ENCODE results near the gene SYCN.

SYCN gene

DNA sequence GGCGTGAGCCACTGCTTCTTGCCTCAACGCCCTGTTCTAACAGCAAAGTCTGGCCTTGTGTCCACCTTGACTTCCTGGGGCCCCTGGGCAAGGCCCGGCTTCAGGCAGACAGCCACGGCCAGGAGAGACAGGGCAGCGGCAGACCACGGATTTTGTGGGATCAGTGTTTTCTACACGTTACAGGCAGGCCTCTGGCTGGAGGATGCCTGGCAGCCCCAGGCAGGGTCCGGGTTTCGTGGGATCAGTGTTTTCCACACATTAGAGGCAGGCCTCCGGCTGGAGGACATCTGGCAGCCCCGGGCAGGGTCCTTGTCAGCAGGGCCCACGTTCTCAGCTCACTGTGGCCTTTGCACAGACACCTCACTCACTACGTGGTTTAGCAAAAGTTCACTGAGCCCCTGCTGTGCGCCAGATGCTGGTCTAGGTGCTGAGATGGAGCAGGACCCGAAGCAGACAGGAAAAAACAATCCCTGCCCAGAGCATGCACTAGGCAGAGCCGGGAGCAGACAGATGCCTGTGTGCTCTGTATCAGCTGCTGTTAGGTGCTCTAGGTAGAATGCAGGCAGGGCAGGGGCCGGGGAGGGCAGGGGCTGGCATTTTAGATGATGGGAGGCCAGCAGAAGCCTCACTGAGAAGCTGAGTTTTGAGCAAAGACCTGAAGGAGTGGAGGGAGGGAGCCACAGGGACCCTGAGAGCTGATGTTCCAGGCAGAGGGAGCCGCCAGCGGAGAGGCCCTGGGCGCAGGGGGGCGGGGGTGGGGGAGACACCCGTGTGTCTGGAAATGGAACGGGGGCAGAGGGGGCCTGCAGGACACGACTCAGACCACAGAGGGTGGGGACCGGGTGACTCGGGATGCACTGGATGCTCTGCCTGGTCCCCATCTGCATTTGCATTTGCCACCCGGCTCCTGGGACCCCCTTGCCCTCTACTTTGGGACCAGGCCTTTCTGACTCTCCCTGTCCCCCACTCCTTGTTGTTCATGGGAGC, 32.3 kb downstream of the SYCN start:
- DNase-seq (ENCODE audit: low read depth), result no peak

GRCh38 chr19:39170386-39171231, 33.5 kb downstream of the SYCN start:
- no peak for DNase-seq (ENCODE audit: low read depth)

- no peak for DNase-seq (ENCODE audit: low read depth)
Observed at GRCh38 chr19:39169143-39169810, 34.8 kb downstream of the SYCN start.

GRCh38 chr19:39168258-39169142, 35.6 kb downstream of the SYCN start:
- DNase-seq (ENCODE audit: low read depth), result no peak

DNA sequence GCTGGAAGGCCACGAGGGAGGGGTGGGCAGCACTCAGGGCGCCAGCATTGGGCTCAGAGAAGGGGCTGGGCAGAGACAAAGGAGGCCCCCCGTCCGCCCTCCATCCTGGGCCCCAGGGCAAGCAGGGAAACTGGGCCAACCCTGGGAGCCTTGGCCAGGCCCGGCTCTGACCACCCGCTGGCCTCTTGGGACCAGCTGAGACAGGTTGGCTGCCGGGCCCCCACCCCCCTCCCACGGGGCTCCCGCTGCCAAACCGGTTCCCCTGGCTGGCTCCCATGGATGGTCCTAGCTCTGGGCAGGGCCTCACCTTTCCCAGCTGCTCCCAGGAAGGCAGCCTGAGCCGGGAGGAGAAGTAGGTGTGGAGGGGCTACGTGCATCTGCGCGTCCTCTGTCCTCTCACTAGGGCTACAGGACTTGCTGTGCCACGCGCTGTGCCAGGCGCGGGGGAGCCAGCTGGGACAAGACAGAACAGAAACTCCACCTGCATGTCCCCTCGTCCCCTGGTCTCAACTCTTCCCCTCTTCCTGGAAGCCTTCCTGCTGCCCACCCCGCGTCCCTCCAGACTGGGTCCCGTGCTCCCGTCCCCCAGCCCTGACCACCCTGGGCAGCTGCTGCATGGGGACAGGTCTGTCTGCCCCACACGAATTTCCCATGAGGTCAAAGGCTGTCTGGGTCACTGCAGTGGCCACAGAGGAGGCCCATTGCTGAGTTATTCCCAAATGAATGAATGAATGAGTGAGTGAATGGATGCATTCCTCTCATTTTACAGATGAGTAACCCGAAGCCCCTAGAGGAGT, 36.4 kb downstream of the SYCN start:
- DNase-seq (ENCODE audit: low read depth), result no peak

DNA sequence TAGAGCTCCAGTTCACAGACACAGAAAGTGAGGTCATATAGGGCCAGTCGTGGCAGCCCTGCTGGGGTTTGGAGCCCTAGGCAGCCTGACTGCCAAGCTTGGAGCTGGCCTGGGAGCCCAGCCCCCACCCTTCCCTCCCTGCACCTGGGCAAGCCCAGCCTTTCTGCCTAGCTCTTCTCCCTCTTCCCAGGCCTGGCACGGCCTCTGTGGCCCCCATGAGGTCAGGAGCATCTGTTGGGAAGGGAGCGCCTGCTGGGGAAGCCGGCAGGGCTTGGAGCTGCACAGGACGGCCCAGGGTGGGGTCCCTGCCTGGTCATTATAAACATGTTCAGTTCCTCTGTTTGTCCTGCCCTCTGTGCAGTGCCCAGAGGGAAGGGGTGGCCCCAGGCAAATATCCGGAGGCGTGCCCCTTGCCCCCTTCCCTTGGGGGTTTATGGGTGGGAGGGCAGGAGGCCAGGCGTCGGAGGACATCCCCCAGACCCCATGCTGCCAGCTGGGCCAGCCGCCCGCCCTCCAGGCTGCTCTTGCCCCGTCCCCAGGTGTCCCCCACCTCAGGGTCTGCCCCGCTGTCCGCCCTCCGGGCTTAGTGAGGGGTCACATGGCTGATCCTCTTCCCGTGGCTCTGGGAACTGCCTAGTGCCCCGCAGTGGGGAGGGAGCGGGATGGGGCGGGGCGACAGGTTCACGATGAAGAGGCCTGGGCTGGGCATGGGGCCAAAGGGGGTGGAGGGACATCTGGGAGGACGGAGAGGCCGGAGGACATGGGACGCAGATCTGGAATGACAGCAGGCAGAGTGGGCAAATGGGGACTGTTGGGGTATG, 37.3 kb downstream of the SYCN start:
- no peak for DNase-seq (ENCODE audit: low read depth)

DNA sequence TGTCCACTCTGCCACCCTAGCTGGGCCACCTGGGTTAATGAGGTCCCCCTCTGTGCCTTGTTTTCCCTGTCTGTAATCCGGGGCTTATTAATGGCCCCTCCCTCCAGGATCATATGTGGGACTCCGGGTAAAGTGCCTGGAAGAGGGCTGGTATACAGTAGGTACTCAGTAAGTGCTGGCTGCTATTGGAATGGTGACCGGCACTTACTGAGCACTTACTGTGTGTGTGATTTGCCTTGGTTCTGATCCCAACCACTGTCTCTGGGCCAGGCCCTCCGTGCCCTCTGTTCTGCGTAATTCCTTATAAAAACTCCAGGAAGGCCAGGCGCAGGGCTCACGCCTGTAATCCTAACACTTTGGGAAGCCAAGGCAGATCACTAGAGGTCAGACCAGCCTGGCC, 38.2 kb downstream of the SYCN start:
- no peak for DNase-seq (ENCODE audit: low read depth)

DNA sequence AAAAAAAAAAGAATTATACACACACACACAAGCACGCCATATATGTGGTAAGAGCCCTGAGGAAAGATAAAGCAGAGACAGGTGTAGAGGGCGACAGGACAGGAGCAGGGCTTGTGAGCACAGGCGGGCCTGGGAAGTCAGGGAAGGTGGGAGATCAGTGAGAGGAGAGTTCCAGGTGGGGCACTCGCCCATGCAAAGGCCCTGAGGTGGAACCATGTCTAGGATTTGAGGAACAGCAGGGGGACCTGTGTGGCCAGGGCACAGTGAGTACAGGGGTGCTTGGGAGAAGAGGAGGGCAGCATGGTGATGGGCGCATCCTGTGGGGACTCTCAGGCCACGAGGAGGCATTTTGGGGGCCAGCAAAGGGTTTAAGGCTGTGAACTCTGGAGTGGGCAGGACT, 39.8 kb downstream of the SYCN start:
- no peak for DNase-seq (ENCODE audit: low read depth)

DNA sequence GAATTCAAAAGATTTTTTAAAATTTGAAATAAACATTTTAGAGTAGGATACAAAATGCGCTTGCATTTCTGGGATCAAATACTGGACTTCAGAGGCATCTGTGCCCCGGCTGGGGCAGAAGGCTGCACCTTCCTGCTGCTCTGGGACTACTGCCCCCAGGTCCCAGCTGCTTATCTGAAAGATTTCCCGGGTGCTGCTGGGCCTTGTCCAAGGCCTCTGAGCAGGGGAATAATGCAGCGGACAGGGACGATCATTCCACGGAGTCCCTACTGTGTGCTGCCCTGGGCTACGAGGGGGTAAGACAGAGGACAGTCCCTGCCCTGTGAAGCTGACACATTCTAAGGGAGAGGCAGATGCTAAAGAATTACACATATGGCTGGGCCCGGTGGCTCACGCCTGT, 40.4 kb downstream of the SYCN start:
- DNase-seq (ENCODE audit: low read depth), result no peak

DNA sequence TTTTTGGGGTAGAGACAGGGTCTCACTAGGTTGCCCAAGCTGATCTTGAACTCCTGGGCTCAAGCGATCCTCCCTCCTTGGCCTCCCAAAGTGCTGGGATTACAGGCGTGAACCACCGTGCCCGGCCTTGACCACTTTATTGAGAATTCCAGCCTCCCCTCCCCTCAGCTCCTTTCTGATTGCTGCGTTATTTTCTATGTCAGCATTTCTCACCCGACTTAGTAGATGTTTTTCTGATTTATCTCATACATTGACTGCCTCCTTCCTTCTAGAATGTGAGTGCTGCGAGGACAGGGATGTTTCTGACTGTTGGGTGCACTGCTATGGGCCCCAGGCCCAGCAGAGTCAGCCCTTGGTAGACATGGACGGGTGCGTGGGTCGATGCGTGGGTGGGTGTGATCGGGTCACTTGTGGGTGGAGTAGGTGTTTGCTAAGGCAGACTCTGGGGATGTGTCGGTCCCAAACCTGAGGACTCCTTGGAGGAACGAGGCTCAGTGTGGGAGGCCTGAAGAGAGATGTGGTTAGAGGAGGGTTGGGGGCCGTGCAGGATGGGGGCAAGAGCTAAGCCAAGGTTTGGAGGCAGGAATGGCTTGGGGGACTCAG, 41.5 kb downstream of the SYCN start:
- no peak for DNase-seq (ENCODE audit: low read depth)

DNA sequence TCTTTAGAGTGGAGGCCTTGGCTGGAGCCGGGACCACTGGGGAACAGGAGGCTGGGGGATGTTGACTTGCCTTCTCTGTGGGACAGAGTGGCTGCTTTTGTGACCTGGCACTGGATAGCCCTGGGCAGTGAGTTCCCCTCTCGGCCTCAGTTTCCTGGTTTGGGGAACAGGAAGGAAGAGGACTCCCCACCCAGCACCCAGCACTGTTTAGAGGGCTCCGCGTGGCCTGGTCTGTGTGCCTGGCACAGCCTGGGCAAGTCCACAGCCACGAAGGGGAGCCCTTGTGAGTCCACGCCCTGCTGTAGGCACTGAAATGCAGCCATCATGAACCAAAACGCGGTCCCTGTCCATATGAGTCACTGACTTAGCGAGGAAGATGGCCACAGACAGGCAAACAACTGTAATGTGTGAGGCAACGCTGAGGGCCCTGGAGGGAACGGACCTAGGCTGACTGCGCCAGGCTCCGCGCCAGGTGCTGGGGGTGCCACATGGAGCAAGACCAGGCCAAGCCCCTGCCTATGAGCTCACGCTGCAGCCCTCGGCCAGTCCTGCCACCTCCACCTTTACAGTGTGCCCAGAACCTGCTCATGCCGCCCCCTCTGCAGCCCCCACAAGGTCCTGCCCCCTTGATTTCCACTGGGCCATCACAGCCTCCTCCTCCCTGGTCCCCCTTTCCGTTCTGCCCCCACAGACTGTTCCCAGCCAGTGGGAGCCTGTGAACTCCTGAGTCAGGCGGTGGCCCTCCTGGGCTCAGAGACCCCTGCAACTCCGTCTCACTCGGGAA, 43.0 kb downstream of the SYCN start:
- DNase-seq (ENCODE audit: low read depth), result no peak

DNA sequence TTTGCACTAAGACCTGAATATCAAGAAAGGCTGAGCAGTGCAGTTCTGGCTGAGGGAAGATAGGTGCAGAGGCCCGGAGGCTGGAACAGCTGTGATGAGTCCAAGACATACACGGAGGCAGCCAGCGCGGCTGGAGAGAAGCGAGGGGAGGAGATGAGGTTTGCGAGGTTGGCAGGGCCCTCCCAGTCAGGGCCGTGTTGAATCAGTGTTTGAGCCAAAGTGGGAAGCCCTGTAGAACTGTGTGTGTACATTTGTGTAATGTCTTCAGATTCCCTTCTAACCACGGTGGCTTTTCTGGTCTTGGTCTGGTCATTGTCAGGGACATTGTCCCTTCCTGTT, 43.6 kb downstream of the SYCN start:
- no peak for DNase-seq (ENCODE audit: low read depth)

- DNase-seq (ENCODE audit: low read depth), result no peak
Observed at GRCh38 chr19:39158646-39159260, 45.3 kb downstream of the SYCN start.

DNA sequence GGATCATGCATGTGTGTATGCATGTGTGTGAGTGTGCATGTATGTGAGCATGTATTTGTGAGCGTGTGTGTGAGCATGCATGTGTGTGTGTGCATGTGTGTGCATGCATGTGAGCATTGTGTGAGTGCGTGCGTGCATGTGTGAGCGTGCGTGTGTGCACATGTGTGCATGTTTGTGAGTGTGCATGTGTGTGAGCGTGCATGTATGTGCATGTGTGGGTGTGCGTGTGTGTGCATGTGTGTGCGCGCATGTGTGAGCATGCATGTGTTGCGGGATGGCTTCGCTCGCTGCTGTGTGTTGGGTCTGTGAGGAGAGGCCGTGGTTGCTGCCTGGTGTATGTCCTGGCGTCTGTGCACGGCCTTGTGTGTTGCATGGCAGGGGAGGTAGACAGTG, 46.1 kb downstream of the SYCN start:
- DNase-seq (ENCODE audit: low read depth), result no peak

DNA sequence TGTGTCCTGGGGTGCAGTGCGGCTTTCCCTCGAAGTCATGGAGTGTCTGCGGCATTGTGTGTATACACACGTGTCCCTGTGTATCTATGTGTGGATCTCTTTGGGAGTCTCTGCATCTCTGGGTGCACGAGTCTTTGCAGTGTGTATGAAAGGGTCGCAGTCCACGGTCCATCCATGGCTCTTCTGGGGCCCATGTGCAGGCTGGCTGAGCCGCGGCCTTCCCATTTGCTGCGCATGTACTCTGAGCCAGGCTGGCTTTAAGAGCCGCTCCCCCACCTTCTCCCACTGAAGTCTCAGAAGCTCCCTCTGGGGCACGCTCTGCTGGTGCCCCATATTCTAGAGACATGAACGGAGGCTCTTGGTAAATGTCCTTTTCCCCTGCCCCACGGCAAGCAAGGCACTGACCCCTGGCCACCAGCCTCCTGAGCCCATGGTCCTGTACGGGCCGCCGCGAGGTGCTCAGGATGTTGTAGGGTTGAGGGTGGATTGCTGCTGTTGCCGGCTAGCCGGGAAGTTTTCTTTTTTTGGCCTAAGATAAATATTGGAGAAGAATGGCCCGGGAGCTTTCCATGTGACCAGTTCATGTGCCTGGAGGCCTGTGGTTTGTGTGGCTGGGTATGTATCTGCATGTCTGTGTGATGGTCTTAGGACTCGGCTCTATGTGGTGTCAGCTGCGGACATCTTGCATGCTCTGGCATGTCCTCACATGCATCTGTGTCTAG, 46.6 kb downstream of the SYCN start:
- DNase-seq (ENCODE audit: low read depth), result no peak

GRCh38 chr19:39156326-39157230, 47.5 kb downstream of the SYCN start:
- DNase-seq (ENCODE audit: low read depth), result no peak

Data from stimulated activated CD8-positive, alpha-beta memory T cell treated with anti-CD3 and anti-CD28 coated beads, Interleukin-15, amount 100 ng/mL, for 24 hours (primary cell).